ENCODE results near the gene PHOX2B. TPM values are rescaled to one million over a fixed set of nuclear protein-coding genes. Genes with fewer than 3 reads are reported as not detected.

Gene PHOX2B
- total RNA-seq, 1 experiment from 2014 or later: not detected

DNA sequence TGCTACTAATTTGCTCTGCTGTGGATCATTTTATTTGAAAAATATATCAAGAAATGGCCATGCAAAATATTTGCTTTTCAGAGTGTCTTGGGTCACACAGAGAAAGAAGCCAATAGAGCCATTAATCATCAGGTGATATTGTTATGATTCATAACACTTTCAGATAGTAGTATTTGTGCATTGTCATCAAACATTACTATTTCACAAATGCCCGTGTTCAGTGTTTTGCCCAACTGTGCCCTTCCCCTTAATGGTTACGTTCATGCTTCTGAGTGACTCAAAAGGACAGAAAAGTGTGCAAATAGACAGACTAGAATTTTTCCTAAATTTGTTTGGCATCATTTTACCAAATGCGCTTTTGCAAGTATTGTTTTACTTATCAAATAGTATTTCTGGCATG, 46.5 kb downstream of the PHOX2B start:
- Histone ChIP-seq H3K27me3 (ENCODE audit: low read length) (no peaks in the 10 kb centered on the region), H3K4me1 (ENCODE audit: insufficient read depth, low read length) (peaks cover 15% of the 10 kb centered on the region), H3K9me3 (ENCODE audit: low read length) (no peaks in the 10 kb centered on the region), H4K20me1 (ENCODE audit: low read length) (no peaks in the 10 kb centered on the region), H3K27ac (ENCODE audit: low read length) (peak overlapping the region; percentile 66), H3K4me3 (ENCODE audit: low read length) (no peak overlapping the region), H3K36me3 (ENCODE audit: low read depth, low read length) (no peaks in the 10 kb centered on the region), H2AFZ (ENCODE audit: low read length) (no peak overlapping the region), H3K9ac (ENCODE audit: low read length) (no peak overlapping the region), H3F3A (ENCODE audit: low read length, unreplicated experiment) (no peaks in the 10 kb centered on the region), H3K4me2 (ENCODE audit: low read length) (0 out of 2 replicates have a peak overlapping the region, but pooled peaks have one; percentile 1), H3K9me2 (replicated peaks; ENCODE audit: low read length) (no peaks in the 10 kb centered on the region), H3K79me2 (ENCODE audit: low read length) (no peaks in the 10 kb centered on the region)
- TF ChIP-seq, protein P1, sequence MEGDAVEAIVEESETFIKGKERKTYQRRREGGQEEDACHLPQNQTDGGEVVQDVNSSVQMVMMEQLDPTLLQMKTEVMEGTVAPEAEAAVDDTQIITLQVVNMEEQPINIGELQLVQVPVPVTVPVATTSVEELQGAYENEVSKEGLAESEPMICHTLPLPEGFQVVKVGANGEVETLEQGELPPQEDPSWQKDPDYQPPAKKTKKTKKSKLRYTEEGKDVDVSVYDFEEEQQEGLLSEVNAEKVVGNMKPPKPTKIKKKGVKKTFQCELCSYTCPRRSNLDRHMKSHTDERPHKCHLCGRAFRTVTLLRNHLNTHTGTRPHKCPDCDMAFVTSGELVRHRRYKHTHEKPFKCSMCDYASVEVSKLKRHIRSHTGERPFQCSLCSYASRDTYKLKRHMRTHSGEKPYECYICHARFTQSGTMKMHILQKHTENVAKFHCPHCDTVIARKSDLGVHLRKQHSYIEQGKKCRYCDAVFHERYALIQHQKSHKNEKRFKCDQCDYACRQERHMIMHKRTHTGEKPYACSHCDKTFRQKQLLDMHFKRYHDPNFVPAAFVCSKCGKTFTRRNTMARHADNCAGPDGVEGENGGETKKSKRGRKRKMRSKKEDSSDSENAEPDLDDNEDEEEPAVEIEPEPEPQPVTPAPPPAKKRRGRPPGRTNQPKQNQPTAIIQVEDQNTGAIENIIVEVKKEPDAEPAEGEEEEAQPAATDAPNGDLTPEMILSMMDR (conservative IDR thresholded peaks at IDR 0.05; ENCODE audit: low read depth, low read length): no peak
- no peak for TF ChIP-seq EZH2phosphoT487 (IDR thresholded peaks at IDR 0.05; ENCODE audit: borderline replicate concordance, low read length)
- TF ChIP-seq EZH2 (IDR thresholded peaks at IDR 0.05; ENCODE audit: low read length, unreplicated experiment): no peak
- DNase-seq (peak; percentile 72), ATAC-seq (peak; percentile 60)
- CTCF ChIA-PET: no interaction called here
- BruUV-seq (replicated peaks): no TSS peak
- POLR2A ChIA-PET (ENCODE audit: unreplicated experiment): no interaction called here
- intact Hi-C loops (cut with micrococcal nuclease): no loop called here

DNA sequence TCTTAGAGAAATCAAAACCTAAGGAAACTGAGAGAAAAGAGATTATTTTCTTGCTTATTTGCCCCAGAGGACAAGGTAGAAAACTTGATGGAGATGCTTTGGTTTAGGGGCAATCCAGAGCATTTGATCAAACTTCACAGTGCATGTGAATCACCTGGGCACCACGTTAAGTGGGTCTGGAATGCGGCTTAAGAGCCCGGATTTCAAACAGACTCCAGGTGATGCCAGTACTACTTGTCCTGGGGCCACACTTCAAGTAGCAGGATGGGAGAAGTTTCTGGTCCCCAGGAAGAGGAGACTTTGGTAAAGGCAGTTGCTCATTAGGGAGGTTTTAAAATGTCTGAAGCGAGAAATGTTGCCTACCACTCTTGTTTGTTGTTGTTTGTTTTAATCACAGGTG, 51.8 kb downstream of the PHOX2B start:
- Histone ChIP-seq H3K4me3 (ENCODE audit: low read length) (no peak overlapping the region), H4K20me1 (ENCODE audit: low read length) (no peaks in the 10 kb centered on the region), H3K9me3 (ENCODE audit: low read length) (no peaks in the 10 kb centered on the region), H3K9me2 (replicated peaks; ENCODE audit: low read length) (no peaks in the 10 kb centered on the region), H3K27ac (ENCODE audit: low read length) (no peak overlapping the region), H3K9ac (ENCODE audit: low read length) (no peak overlapping the region), H3F3A (ENCODE audit: low read length, unreplicated experiment) (no peaks in the 10 kb centered on the region), H3K4me2 (ENCODE audit: low read length) (no peak overlapping the region), H2AFZ (ENCODE audit: low read length) (no peak overlapping the region), H3K4me1 (ENCODE audit: insufficient read depth, low read length) (peaks cover 4% of the 10 kb centered on the region; the same call in 1 of the 2 replicates), H3K79me2 (ENCODE audit: low read length) (no peaks in the 10 kb centered on the region), H3K36me3 (ENCODE audit: low read depth, low read length) (no peaks in the 10 kb centered on the region), H3K27me3 (ENCODE audit: low read length) (no peaks in the 10 kb centered on the region)
- BruUV-seq (replicated peaks): no TSS peak
- POLR2A ChIA-PET (ENCODE audit: unreplicated experiment): no interaction called here
- CTCF ChIA-PET: no interaction called here
- TF ChIP-seq EZH2 (IDR thresholded peaks at IDR 0.05; ENCODE audit: low read length, unreplicated experiment): no peak
- TF ChIP-seq, protein P1 (conservative IDR thresholded peaks at IDR 0.05; ENCODE audit: low read depth, low read length): no peak
- no peak for TF ChIP-seq EZH2phosphoT487 (IDR thresholded peaks at IDR 0.05; ENCODE audit: borderline replicate concordance, low read length)
- no peak for ATAC-seq
- intact Hi-C loops (cut with micrococcal nuclease): no loop called here
- DNase-seq: no peak

DNA sequence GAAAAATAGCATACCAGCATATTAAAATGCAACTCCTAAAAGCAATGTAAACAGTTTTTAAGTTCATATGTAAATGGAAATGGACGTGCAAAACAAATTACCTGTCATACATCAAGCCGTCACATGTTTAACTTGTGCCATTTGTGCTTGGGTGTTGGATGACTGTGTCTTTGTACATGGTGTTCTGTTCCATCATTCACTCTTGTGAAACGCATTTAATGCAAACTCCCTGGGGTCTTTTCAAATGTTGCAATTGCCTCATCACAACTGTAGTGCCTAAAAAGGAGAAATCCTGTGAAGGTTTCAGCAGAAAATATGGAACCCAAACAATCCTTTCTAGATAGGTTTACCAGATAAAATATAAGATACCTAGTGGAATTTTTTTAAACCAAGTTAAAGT, 52.4 kb downstream of the PHOX2B start:
- ATAC-seq (no peak), DNase-seq (no peak)
- Histone ChIP-seq H3K9me3 (ENCODE audit: low read length) (no peaks in the 10 kb centered on the region), H3F3A (ENCODE audit: low read length, unreplicated experiment) (no peaks in the 10 kb centered on the region), H3K4me1 (ENCODE audit: insufficient read depth, low read length) (no peaks in the 10 kb centered on the region), H3K9ac (ENCODE audit: low read length) (no peak overlapping the region), H3K36me3 (ENCODE audit: low read depth, low read length) (no peaks in the 10 kb centered on the region), H3K4me2 (ENCODE audit: low read length) (no peak overlapping the region), H3K27me3 (ENCODE audit: low read length) (no peaks in the 10 kb centered on the region), H2AFZ (ENCODE audit: low read length) (no peak overlapping the region), H3K9me2 (replicated peaks; ENCODE audit: low read length) (no peaks in the 10 kb centered on the region), H3K27ac (ENCODE audit: low read length) (no peak overlapping the region), H3K79me2 (ENCODE audit: low read length) (no peaks in the 10 kb centered on the region), H4K20me1 (ENCODE audit: low read length) (no peaks in the 10 kb centered on the region), H3K4me3 (ENCODE audit: low read length) (no peak overlapping the region)
- intact Hi-C loops (cut with micrococcal nuclease): no loop called here
- TF ChIP-seq, protein P1 (conservative IDR thresholded peaks at IDR 0.05; ENCODE audit: low read depth, low read length): no peak
- TF ChIP-seq EZH2 (IDR thresholded peaks at IDR 0.05; ENCODE audit: low read length, unreplicated experiment): no peak
- no peak for TF ChIP-seq EZH2phosphoT487 (IDR thresholded peaks at IDR 0.05; ENCODE audit: borderline replicate concordance, low read length)
- ChIA-PET CTCF (no interaction called here), POLR2A (ENCODE audit: unreplicated experiment) (no interaction called here)
- BruUV-seq (replicated peaks): no TSS peak

Other genes with a start within 250 kb of the PHOX2B start
- 19.7 and 27.1 TPM in 2 replicates for gene LIMCH1, start 210.6 kb downstream of the PHOX2B start, total RNA-seq (2014; rRNA removed)
- 70.3 and 97.4 TPM in 2 replicates for gene TMEM33, start 186.7 kb upstream of the PHOX2B start, total RNA-seq (2014; rRNA removed)
- 0.22 and 0.63 TPM in 2 replicates for gene DCAF4L1, start 233.0 kb upstream of the PHOX2B start, total RNA-seq (2014; rRNA removed)
- gene SLC30A9, start 241.8 kb upstream of the PHOX2B start, total RNA-seq (2014; rRNA removed): 32.4 and 32.7 TPM in 2 replicates